Activated B cell treated with CpG ODN at 0.5 μM for 24 hours (primary cell): ENCODE measurements around the gene TEX51. TPM values are rescaled to one million over a fixed set of nuclear protein-coding genes. Genes with fewer than 3 reads are reported as not detected.

Source experiments
- ATAC-seq: fragments of 200-7000 bp; cut with Tn5 transposase; one replicate; pipeline ENCODE4 v1.10.0; 2021; ENCODE audit warnings: low read depth, mild to moderate bottlenecking, moderate library complexity
- CTCF ChIA-PET: fragments of 350-600 bp; sonication (Branson Sonifier 250); formaldehyde crosslinking; loops from one replicate; lab custom pipeline; 2021; ENCODE audit warnings: antibody characterized with exemption; lab: Charles Lee
- POLR2A ChIA-PET: fragments of 350-600 bp; sonication (Branson Sonifier 250); formaldehyde crosslinking; loops from one replicate; lab custom pipeline; 2021; ENCODE audit warnings: antibody characterized with exemption; lab: Charles Lee
- DNase-seq: peaks from one replicate; pipeline ENCODE4 v3.0.0; 2022
- H3K27ac Mint-ChIP-seq: one replicate; pipeline ENCODE4 v1.8.0; 2020; ENCODE audit warnings: mixed read lengths
- H3K27me3 Mint-ChIP-seq: one replicate; pipeline ENCODE4 v1.8.0; 2021; ENCODE audit warnings: mixed read lengths
- H3K36me3 Mint-ChIP-seq: one replicate; pipeline ENCODE4 v1.8.0; 2021; ENCODE audit warnings: low read depth, mixed read lengths
- H3K4me1 Mint-ChIP-seq: one replicate; pipeline ENCODE4 v1.8.0; 2021; ENCODE audit warnings: mixed read lengths
- H3K4me3 Mint-ChIP-seq: one replicate; pipeline ENCODE4 v1.8.0; 2020; ENCODE audit warnings: mild to moderate bottlenecking, mixed read lengths
- H3K9me3 Mint-ChIP-seq: one replicate; pipeline ENCODE4 v1.8.0; 2020; ENCODE audit warnings: mixed read lengths
- intact Hi-C: fragments of 100-400 bp; cut with micrococcal nuclease; formaldehyde crosslinking; loops from one replicate; pipeline ENCODE4 v1.15.1; 2024
- total RNA-seq: library from RNA; stranded (reverse); gene quantifications from 2 replicates; pipeline ENCODE4 v1.2.3, GENCODE V29; 2022
- TF ChIP-seq, protein P1 (sequence below): fragments of 200-600 bp; IDR thresholded peaks from one replicate; pipeline ENCODE4 v1.8.0; 2022; ENCODE audit warnings: antibody characterized with exemption, mild to moderate bottlenecking

TEX51 gene
- not detected in 2 replicates for total RNA-seq

DNA sequence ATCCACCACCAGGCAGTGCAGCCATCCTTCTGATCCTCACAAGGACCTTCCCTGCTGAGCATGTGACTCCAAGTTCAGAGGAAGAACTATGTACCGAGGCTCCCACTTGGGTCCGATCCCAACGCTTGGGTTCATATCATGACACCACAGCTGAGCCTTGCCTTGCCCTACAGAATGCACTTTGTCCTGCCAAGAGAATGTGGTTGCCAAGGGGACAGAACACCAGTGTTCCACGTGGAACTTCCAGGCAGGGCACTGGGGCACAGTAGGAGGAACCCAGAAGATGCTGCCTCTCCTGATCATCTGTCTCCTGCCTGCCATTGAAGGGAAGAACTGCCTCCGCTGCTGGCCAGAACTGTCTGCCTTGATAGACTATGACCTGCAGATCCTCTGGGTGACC lies at the start of gene TEX51:
TSS of gene TEX51 (plus strand) at position 255 of the 400 bp plus-strand sequence. CDS start at position 284, 29 bp downstream.
- no peak within 1 kb of the TSS for H3K27ac Mint-ChIP-seq
- H3K9me3 Mint-ChIP-seq = peaks cover 3% of the 10 kb centered on the region
- ATAC-seq (no peak), DNase-seq (no peak)
- no peaks in the 10 kb centered on the region for H3K36me3 Mint-ChIP-seq
- TF ChIP-seq, protein P1, sequence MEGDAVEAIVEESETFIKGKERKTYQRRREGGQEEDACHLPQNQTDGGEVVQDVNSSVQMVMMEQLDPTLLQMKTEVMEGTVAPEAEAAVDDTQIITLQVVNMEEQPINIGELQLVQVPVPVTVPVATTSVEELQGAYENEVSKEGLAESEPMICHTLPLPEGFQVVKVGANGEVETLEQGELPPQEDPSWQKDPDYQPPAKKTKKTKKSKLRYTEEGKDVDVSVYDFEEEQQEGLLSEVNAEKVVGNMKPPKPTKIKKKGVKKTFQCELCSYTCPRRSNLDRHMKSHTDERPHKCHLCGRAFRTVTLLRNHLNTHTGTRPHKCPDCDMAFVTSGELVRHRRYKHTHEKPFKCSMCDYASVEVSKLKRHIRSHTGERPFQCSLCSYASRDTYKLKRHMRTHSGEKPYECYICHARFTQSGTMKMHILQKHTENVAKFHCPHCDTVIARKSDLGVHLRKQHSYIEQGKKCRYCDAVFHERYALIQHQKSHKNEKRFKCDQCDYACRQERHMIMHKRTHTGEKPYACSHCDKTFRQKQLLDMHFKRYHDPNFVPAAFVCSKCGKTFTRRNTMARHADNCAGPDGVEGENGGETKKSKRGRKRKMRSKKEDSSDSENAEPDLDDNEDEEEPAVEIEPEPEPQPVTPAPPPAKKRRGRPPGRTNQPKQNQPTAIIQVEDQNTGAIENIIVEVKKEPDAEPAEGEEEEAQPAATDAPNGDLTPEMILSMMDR = no peak
- no peak within 1 kb of the TSS for H3K4me3 Mint-ChIP-seq
- H3K4me1 Mint-ChIP-seq = no peaks in the 10 kb centered on the region
- H3K27me3 Mint-ChIP-seq = peaks cover 13% of the 10 kb centered on the region
- ChIA-PET CTCF (no interaction called here), POLR2A (no interaction called here)
- intact Hi-C loops = no loop called here

DNA sequence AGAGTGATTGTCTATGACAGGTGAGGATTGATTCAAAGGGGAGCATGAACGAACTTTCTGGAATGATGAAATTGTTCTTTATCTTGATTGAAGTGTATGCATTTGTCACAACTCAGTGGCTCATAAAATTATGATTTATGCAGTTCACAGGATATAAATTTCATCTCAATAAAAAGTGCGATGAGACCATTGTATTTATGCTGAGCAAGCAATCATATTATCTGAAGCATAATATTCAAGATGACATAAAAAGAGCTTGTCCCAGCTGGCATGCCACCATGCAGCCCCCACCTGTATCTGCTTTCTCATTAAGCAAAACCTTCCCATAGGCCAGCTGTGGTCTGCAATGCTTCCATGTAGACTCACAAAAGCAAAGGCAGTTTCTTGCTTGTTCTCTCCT lies 49.6 kb upstream of the TEX51 start:
- POLR2A ChIA-PET = no interaction called here
- TF ChIP-seq, protein P1 = no peak
- no peaks in the 10 kb centered on the region for H3K36me3 Mint-ChIP-seq
- ATAC-seq (no peak), DNase-seq (no peak)
- no peaks in the 10 kb centered on the region for H3K9me3 Mint-ChIP-seq
- peaks cover 2% of the 10 kb centered on the region for H3K27me3 Mint-ChIP-seq
- no peak overlapping the region for H3K4me3 Mint-ChIP-seq
- H3K4me1 Mint-ChIP-seq = no peaks in the 10 kb centered on the region
- no peak overlapping the region for H3K27ac Mint-ChIP-seq
- intact Hi-C loops = no loop called here
- CTCF ChIA-PET = no interaction called here

DNA sequence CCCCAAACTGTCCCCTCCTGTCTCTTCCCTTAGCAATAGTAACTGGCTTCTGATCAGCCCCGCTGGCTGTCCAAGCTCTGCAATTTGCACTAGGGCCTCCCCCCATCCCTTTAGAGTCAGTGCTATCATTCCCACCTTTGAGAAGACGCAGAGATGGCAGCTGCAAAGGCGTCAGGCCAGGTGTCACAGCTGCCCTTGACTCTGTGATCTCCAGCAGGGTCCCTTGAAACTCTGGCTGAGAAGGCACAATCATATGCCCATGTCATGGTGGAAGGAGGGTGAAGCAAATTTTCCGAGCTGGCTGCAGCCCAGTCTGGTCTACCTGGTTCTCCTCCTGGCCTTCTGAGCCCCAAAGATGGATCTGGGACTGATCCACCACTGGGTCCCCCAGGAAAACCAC lies 49.2 kb upstream of the TEX51 start:
- no peak for DNase-seq
- H3K27me3 Mint-ChIP-seq = peaks cover 2% of the 10 kb centered on the region
- TF ChIP-seq, protein P1 = no peak
- no peak overlapping the region for H3K4me3 Mint-ChIP-seq
- CTCF ChIA-PET = no interaction called here
- ATAC-seq = no peak
- intact Hi-C loops = no loop called here
- POLR2A ChIA-PET = no interaction called here
- no peak overlapping the region for H3K27ac Mint-ChIP-seq
- H3K9me3 Mint-ChIP-seq = no peaks in the 10 kb centered on the region
- H3K36me3 Mint-ChIP-seq = no peaks in the 10 kb centered on the region
- no peaks in the 10 kb centered on the region for H3K4me1 Mint-ChIP-seq

DNA sequence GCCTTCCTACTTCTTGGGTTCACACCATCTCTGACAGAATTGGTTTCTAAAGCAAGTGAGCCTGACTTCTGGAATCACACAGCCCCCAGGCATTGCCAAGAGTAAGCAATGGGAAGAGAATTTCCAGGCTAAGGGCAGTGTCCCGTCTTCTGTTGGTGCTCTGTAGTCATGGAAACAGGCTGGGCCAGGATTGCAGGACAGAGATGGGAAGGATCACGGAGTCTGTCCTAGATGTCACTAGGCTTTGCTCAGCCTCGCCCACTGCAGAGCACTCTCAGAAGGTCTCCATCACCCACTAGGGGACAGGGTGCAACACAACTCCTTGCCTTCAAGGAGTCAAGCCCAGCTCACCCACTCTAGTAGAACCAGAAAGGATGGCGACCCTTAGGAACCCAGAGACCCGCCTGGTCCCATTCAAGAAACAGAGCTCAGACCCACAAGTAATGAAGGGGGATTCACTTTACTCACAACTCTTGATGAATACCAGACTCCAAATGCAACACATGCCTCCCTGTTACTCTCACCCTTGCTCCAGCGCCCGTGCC lies 48.6 kb upstream of the TEX51 start:
- no peaks in the 10 kb centered on the region for H3K4me1 Mint-ChIP-seq
- TF ChIP-seq, protein P1 = no peak
- H3K9me3 Mint-ChIP-seq = no peaks in the 10 kb centered on the region
- H3K36me3 Mint-ChIP-seq = no peaks in the 10 kb centered on the region
- DNase-seq = no peak
- ATAC-seq = no peak
- ChIA-PET POLR2A (no interaction called here), CTCF (no interaction called here)
- no peak overlapping the region for H3K4me3 Mint-ChIP-seq
- no peak overlapping the region for H3K27ac Mint-ChIP-seq
- peaks cover 2% of the 10 kb centered on the region for H3K27me3 Mint-ChIP-seq
- intact Hi-C loops = no loop called here

DNA sequence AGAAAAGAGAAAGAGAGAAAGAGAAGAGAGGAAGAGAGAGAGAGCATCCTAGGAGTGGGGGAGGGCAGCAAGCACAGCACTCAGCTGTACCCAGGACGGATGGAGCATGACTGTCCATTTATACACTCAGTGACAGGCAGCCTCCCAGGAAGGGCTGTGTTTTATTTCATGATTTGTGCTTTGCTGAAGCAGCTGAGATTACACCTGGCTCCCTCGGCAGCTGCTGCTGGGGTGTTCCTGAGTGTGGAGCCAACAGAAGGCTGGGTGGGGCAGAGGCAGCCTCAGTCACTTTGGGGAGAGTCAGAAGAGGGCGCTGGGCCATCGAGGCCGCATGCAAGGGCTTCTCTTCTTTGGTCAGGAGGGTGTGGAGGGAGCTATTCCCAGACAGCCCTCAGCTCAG lies 47.8 kb upstream of the TEX51 start:
- Mint-ChIP-seq H3K4me1 (no peaks in the 10 kb centered on the region), H3K4me3 (no peak overlapping the region), H3K9me3 (no peaks in the 10 kb centered on the region), H3K27ac (no peak overlapping the region), H3K27me3 (peaks cover 6% of the 10 kb centered on the region), H3K36me3 (no peaks in the 10 kb centered on the region)
- TF ChIP-seq, protein P1 = no peak
- no peak for DNase-seq
- ChIA-PET POLR2A (no interaction called here), CTCF (no interaction called here)
- ATAC-seq = no peak
- intact Hi-C loops = no loop called here
